Liver (tissue), 9 donors: ENCODE measurements around the gene FBXW2. TPM values are rescaled to one million over a fixed set of nuclear protein-coding genes. Genes with fewer than 3 reads are reported as not detected.

Source experiments
- DNase-seq: peaks from one replicate; pipeline ENCODE4 v3.0.0-alpha.2; 2017; ENCODE audit warnings: low spot score
- H3K27ac ChIP-seq, 2 donors: one replicate each; pipeline ENCODE4 v1.7.0; 2013; ENCODE audit warnings: inconsistent platforms in 2 of 2, low read length in 2 of 2, control low read depth in 1 of 2, low read depth in 1 of 2, mild to moderate bottlenecking in 1 of 2
- H3K27me3 ChIP-seq, 4 donors: one replicate each; pipeline versions ENCODE4 v1.6.1 to v1.7.0; 2013; ENCODE audit warnings: low read length in 3 of 4, inconsistent platforms in 1 of 4, mild to moderate bottlenecking in 1 of 4, moderate library complexity in 1 of 4; ENCODE audit not compliant: control insufficient read depth in 4 of 4, insufficient read depth in 4 of 4
- H3K36me3 ChIP-seq, 4 donors: one replicate each; pipeline versions ENCODE4 v1.6.1 to v1.7.0; 2013; ENCODE audit warnings: low read length in 3 of 4, mild to moderate bottlenecking in 3 of 4, low read depth in 1 of 4, moderate library complexity in 1 of 4; ENCODE audit not compliant: control insufficient read depth in 4 of 4, insufficient read depth in 3 of 4
- H3K4me1 ChIP-seq, 4 donors: one replicate each; pipeline versions ENCODE4 v1.6.1 to v1.7.0; 2013; ENCODE audit warnings: low read length in 3 of 4, mild to moderate bottlenecking in 3 of 4, moderate library complexity in 1 of 4; ENCODE audit not compliant: control insufficient read depth in 4 of 4, insufficient read depth in 4 of 4
- H3K4me3 ChIP-seq, 3 donors: one replicate each; pipeline versions ENCODE4 v1.6.1 to v1.7.0; 2013; ENCODE audit warnings: low read length in 3 of 3, control low read depth in 1 of 3, low read depth in 1 of 3, mild to moderate bottlenecking in 1 of 3
- H3K9ac ChIP-seq, 2 donors: one replicate each; pipeline ENCODE4 v1.7.0; 2013; ENCODE audit warnings: low read length in 2 of 2, mild to moderate bottlenecking in 2 of 2, moderate library complexity in 2 of 2, control low read depth in 1 of 2, low read depth in 1 of 2
- H3K9me3 ChIP-seq, 4 donors: one replicate each; pipeline versions ENCODE4 v1.6.1 to v1.7.0; 2013; ENCODE audit warnings: low read length in 3 of 4; ENCODE audit not compliant: control insufficient read depth in 4 of 4
- ATF3 ChIP-seq: IDR thresholded peaks from 2 replicates; pipeline ENCODE4 v1.6.1; 2016; ENCODE audit warnings: antibody characterized with exemption
- CTCF ChIP-seq: fragments of 150-350 bp; IDR thresholded peaks from 2 replicates; pipeline ENCODE4 v1.5.1; 2017; ENCODE audit warnings: improper control_type of control experiment, low read depth, low read length; ENCODE audit not compliant: missing input control
- EGR1 ChIP-seq, 2 donors: IDR thresholded peaks; 2 replicates each; pipeline ENCODE4 v1.6.1; 2016 to 2018; ENCODE audit warnings: antibody characterized with exemption in 2 of 2, low read depth in 2 of 2
- FOXA1 ChIP-seq: IDR thresholded peaks from 2 replicates; pipeline ENCODE4 v1.6.1; 2016; ENCODE audit warnings: antibody characterized with exemption
- FOXA2 ChIP-seq: IDR thresholded peaks from 2 replicates; pipeline ENCODE4 v1.6.1; 2016; ENCODE audit warnings: antibody characterized with exemption
- GABPA ChIP-seq, 2 donors: IDR thresholded peaks in 1 of 2; conservative IDR thresholded peaks in 1 of 2; 2 replicates each; pipeline ENCODE4 v1.6.1; 2016; ENCODE audit warnings: antibody characterized with exemption in 2 of 2, mild to moderate bottlenecking in 1 of 2, moderate library complexity in 1 of 2
- HNF4A ChIP-seq, 2 donors: conservative IDR thresholded peaks; 2 replicates each; pipeline ENCODE4 v1.6.1; 2016; ENCODE audit warnings: antibody characterized with exemption in 2 of 2, mild to moderate bottlenecking in 2 of 2
- HNF4G ChIP-seq: IDR thresholded peaks from 2 replicates; pipeline ENCODE4 v1.6.1; 2016; ENCODE audit warnings: antibody characterized with exemption
- JUND ChIP-seq, 2 donors: IDR thresholded peaks; 2 replicates each; pipeline ENCODE4 v1.6.1; 2016; ENCODE audit warnings: antibody characterized with exemption in 2 of 2
- MAX ChIP-seq: IDR thresholded peaks from 2 replicates; pipeline ENCODE4 v1.6.1; 2016; ENCODE audit warnings: antibody characterized with exemption
- RAD21 ChIP-seq, 2 donors: IDR thresholded peaks; 2 replicates each; pipeline ENCODE4 v1.6.1; 2016; ENCODE audit warnings: antibody characterized with exemption in 2 of 2, mild to moderate bottlenecking in 2 of 2
- REST ChIP-seq: IDR thresholded peaks from 2 replicates; pipeline ENCODE4 v1.6.1; 2016; ENCODE audit warnings: antibody characterized with exemption, mild to moderate bottlenecking
- RXRA ChIP-seq, 2 donors: IDR thresholded peaks; 2 replicates each; pipeline ENCODE4 v1.6.1; 2017 to 2018; ENCODE audit warnings: antibody characterized with exemption in 2 of 2, mild to moderate bottlenecking in 1 of 2
- SP1 ChIP-seq: IDR thresholded peaks from 2 replicates; pipeline ENCODE4 v1.6.1; 2018; ENCODE audit warnings: antibody characterized with exemption, mild to moderate bottlenecking
- TAF1 ChIP-seq: conservative IDR thresholded peaks from 2 replicates; pipeline ENCODE4 v1.6.1; 2016; ENCODE audit warnings: antibody characterized with exemption, mild to moderate bottlenecking
- YY1 ChIP-seq: IDR thresholded peaks from 2 replicates; pipeline ENCODE4 v1.6.1; 2016; ENCODE audit warnings: antibody characterized with exemption, mild to moderate bottlenecking
- ZBTB33 ChIP-seq: IDR thresholded peaks from 2 replicates; pipeline ENCODE4 v1.6.1; 2016; ENCODE audit warnings: antibody characterized with exemption
- WGBS: extraction: QIAGEN DNeasy Blood & Tissue Kit; methylation state at CpG from one replicate; pipeline ENCODE4 v1.1.7; 2013; 5-methylcytosine and 5-hydroxymethylcytosine counted together
- polyA plus RNA-seq, 2 donors: library from polyadenylated mRNA; stranded (reverse) in 1 of 2; unstranded in 1 of 2; fragments of 200-250 nt in 1 of 2; fragments of >200 nt in 1 of 2; fragmentation: Nextera tagmentation in 1 of 2; extraction: Ambion mirVana in 1 of 2; gene quantifications; one replicate each; pipeline versions ENCODE4 v1.2.1 to v1.2.3, GENCODE V29; 2013 to 2015
- total RNA-seq, 2 donors: library from RNA; depleted of rRNA; stranded (reverse); fragments of >200 nt; gene quantifications; one replicate each; pipeline ENCODE4 v1.2.3, GENCODE V29; 2014
- donor health status: healthy.
- donor health status: healthy.
- donor health status: healthy.
- donor health status: healthy.
- donor health status: healthy.

The FBXW2 gene
- total and polyA plus RNA-seq, 4 donors: 7.0 to 40.9 (median 22.5) TPM

GRCh38 chr9:120781236-120781635, 12.0 kb downstream of the FBXW2 start:
- Histone ChIP-seq H3K4me3 (no peak overlapping the region), H3K9me3 (no peaks in the 10 kb centered on the region), H3K9ac (peak overlapping the region in 1 of 2 donors; percentile 49), H3K4me1 (peaks cover 13 to 66% (median 57%) of the 10 kb centered on the region in 4 donors), H3K27me3 (no peaks in the 10 kb centered on the region), H3K27ac (peak overlapping the region; percentile 76 to 77), H3K36me3 (peaks cover 0 to 15% (median 8%) of the 10 kb centered on the region in 4 donors)
- no peak for DNase-seq
- TF ChIP-seq TAF1 (no peak), SP1 (peak; percentile 81), EGR1 (IDR thresholded peaks at IDR 0.05; ENCODE audit: low read depth in 2 of 2) (peak in 1 of 2 donors; percentile 40), CTCF (no peak), REST (peak; percentile 56), MAX (no peak), RXRA (IDR thresholded peaks at IDR 0.05) (peak; percentile 82 to 89), GABPA (IDR thresholded peaks at IDR 0.05 in 1 of 2, conservative IDR thresholded peaks at IDR 0.05 in 1 of 2) (peak in 1 of 2 donors; percentile 37), YY1 (peak; percentile 70), FOXA2 (peak; percentile 81), ATF3 (no peak), RAD21 (IDR thresholded peaks at IDR 0.05) (peak in 1 of 2 donors; percentile 18), JUND (IDR thresholded peaks at IDR 0.05) (peak in 1 of 2 donors; percentile 46), ZBTB33 (peak; percentile 35), HNF4A (conservative IDR thresholded peaks at IDR 0.05) (peak; percentile 66 to 72), FOXA1 (peak; percentile 70), HNF4G (peak; percentile 34)
- 40% methylated on average over 2 of the region's 2 CpGs for WGBS
